CD4-positive, alpha-beta T cell (primary cell): Measurements from ENCODE around the gene DNAJC8. TPM values are rescaled to one million over a fixed set of nuclear protein-coding genes. Genes with fewer than 3 reads are reported as not detected.

Source experiments
- ATAC-seq: fragments of 200-7000 bp; cut with Tn5 transposase; one replicate; pipeline ENCODE4 v1.10.0; 2022; ENCODE audit warnings: mild to moderate bottlenecking; ENCODE audit not compliant: poor library complexity
- CTCF ChIA-PET: fragments of 350-600 bp; sonication (Branson Sonifier 250); formaldehyde crosslinking; loops from one replicate; lab custom pipeline; 2021; ENCODE audit warnings: antibody characterized with exemption, inconsistent platforms; lab: Charles Lee
- POLR2A ChIA-PET: fragments of 350-600 bp; sonication (Branson Sonifier 250); formaldehyde crosslinking; loops from one replicate; lab custom pipeline; 2021; ENCODE audit warnings: antibody characterized with exemption, inconsistent platforms; lab: Charles Lee
- DNase-seq, 14 experiments: peaks; one replicate each; pipeline ENCODE4 v3.0.0-alpha.2; 2013 to 2020; ENCODE audit warnings: mixed read lengths in 2 of 14
- H3K27ac ChIP-seq, 2 donors: one replicate each; pipeline versions ENCODE4 v1.5.1 to v1.7.0; 2013; ENCODE audit warnings: low read length in 2 of 2, low read depth in 1 of 2, mild to moderate bottlenecking in 1 of 2
- H3K27me3 ChIP-seq, 2 experiments: 1 replicate in 1 of 2; 2 replicates in 1 of 2; pipeline versions ENCODE4 v1.6.1 to v1.7.0; 2013; ENCODE audit warnings: low read length in 2 of 2, control low read depth in 1 of 2, mild to moderate bottlenecking in 1 of 2, moderate library complexity in 1 of 2; ENCODE audit not compliant: insufficient read depth in 2 of 2, control insufficient read depth in 1 of 2
- H3K36me3 ChIP-seq: one replicate; pipeline ENCODE4 v1.6.1; 2013; ENCODE audit warnings: low read length, control low read depth; ENCODE audit not compliant: insufficient read depth
- H3K4me1 ChIP-seq: one replicate; pipeline ENCODE4 v1.6.1; 2013; ENCODE audit warnings: low read length, control low read depth; ENCODE audit not compliant: insufficient read depth
- H3K4me3 ChIP-seq: one replicate; pipeline ENCODE4 v1.5.1; 2013; ENCODE audit warnings: mild to moderate bottlenecking, low read length, moderate library complexity
- H3K9me3 ChIP-seq, 2 experiments: 1 replicate in 1 of 2; 2 replicates in 1 of 2; pipeline versions ENCODE4 v1.6.1 to v1.7.0; 2013; ENCODE audit warnings: low read length in 2 of 2, mild to moderate bottlenecking in 2 of 2, control low read depth in 1 of 2, moderate library complexity in 1 of 2; ENCODE audit not compliant: control insufficient read depth in 1 of 2, insufficient read depth in 1 of 2
- H3K27ac Mint-ChIP-seq: one replicate; pipeline ENCODE4 v1.8.0; 2020; ENCODE audit warnings: mixed read lengths
- H3K27me3 Mint-ChIP-seq: one replicate; pipeline ENCODE4 v1.8.0; 2021; ENCODE audit warnings: mixed read lengths
- H3K36me3 Mint-ChIP-seq: one replicate; pipeline ENCODE4 v1.8.0; 2021; ENCODE audit warnings: low read depth, mixed read lengths
- H3K4me1 Mint-ChIP-seq: one replicate; pipeline ENCODE4 v1.8.0; 2021; ENCODE audit warnings: low read depth, mixed read lengths
- H3K4me3 Mint-ChIP-seq: one replicate; pipeline ENCODE4 v1.8.0; 2020; ENCODE audit warnings: mild to moderate bottlenecking, mixed read lengths
- H3K9me3 Mint-ChIP-seq: one replicate; pipeline ENCODE4 v1.8.0; 2020; ENCODE audit warnings: mixed read lengths
- intact Hi-C, 2 experiments: fragments of 100-400 bp; cut with DNase I in 1 of 2; cut with micrococcal nuclease in 1 of 2; formaldehyde crosslinking; loops; one replicate each; pipeline versions ENCODE4 v1.15.1 to v1.9.0; 2023 to 2025; cut with DNase I, micrococcal nuclease
- total RNA-seq, 174 experiments: library from RNA in 2 of 174; stranded (reverse) in 2 of 174; gene quantifications; one replicate each; pipeline ENCODE4 v1.2.3 and lab custom pipeline; 2021 to 2026
- TF ChIP-seq, protein P1 (sequence below): fragments of 200-600 bp; IDR thresholded peaks from one replicate; pipeline ENCODE4 v1.8.0; 2022; ENCODE audit warnings: antibody characterized with exemption, mild to moderate bottlenecking

Gene DNAJC8
- total RNA-seq, 2 experiments from 2014 or later, result 56.3 to 56.9 TPM

- H3K27me3 Mint-ChIP-seq, result peaks cover 15% of the 10 kb centered on the region
- Histone ChIP-seq H3K36me3 (no peaks in the 10 kb centered on the region), H3K4me3 (no peak overlapping the region), H3K4me1 (no peaks in the 10 kb centered on the region), H3K27me3 (no peaks in the 10 kb centered on the region), H3K27ac (no peak overlapping the region), H3K9me3 (no peaks in the 10 kb centered on the region)
- DNase-seq (no peak), ATAC-seq (no peak)
- no peaks in the 10 kb centered on the region for H3K9me3 Mint-ChIP-seq
- CTCF ChIA-PET, result interaction anchor here (0.7 to 1.1 kb wide), 2 partner anchors 40 to 264 kb away, joined by 3 read pairs; no protein-coding TSS in a partner anchor
- no peaks in the 10 kb centered on the region for H3K36me3 Mint-ChIP-seq
- no peak overlapping the region for H3K4me3 Mint-ChIP-seq
- intact Hi-C loops, result loop anchor here in 1 of 2 experiments (5.0 kb wide), 1 partner anchor 47 kb away; no protein-coding TSS in a partner anchor
- no peaks in the 10 kb centered on the region for H3K4me1 Mint-ChIP-seq
- POLR2A ChIA-PET, result no interaction called here
- no peak overlapping the region for H3K27ac Mint-ChIP-seq
- TF ChIP-seq, protein P1, sequence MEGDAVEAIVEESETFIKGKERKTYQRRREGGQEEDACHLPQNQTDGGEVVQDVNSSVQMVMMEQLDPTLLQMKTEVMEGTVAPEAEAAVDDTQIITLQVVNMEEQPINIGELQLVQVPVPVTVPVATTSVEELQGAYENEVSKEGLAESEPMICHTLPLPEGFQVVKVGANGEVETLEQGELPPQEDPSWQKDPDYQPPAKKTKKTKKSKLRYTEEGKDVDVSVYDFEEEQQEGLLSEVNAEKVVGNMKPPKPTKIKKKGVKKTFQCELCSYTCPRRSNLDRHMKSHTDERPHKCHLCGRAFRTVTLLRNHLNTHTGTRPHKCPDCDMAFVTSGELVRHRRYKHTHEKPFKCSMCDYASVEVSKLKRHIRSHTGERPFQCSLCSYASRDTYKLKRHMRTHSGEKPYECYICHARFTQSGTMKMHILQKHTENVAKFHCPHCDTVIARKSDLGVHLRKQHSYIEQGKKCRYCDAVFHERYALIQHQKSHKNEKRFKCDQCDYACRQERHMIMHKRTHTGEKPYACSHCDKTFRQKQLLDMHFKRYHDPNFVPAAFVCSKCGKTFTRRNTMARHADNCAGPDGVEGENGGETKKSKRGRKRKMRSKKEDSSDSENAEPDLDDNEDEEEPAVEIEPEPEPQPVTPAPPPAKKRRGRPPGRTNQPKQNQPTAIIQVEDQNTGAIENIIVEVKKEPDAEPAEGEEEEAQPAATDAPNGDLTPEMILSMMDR, result no peak
Observed at GRCh38 chr1:28159680-28160079, 73.1 kb downstream of the DNAJC8 start.

GRCh38 chr1:28159243-28159642 lies 73.6 kb downstream of the DNAJC8 start:
- ChIA-PET POLR2A (no interaction called here), CTCF (no interaction called here)
- no peak for ATAC-seq
- Mint-ChIP-seq H3K4me1 (no peaks in the 10 kb centered on the region), H3K27ac (no peak overlapping the region), H3K27me3 (peaks cover 15% of the 10 kb centered on the region), H3K9me3 (no peaks in the 10 kb centered on the region), H3K36me3 (no peaks in the 10 kb centered on the region), H3K4me3 (no peak overlapping the region)
- H3K27ac ChIP-seq, result no peak overlapping the region
- no peaks in the 10 kb centered on the region for H3K9me3 ChIP-seq
- intact Hi-C loops, result loop anchor here in 1 of 2 experiments (5.0 kb wide), 1 partner anchor 47 kb away; no protein-coding TSS in a partner anchor
- no peaks in the 10 kb centered on the region for H3K4me1 ChIP-seq
- DNase-seq, result no peak
- no peak overlapping the region for H3K4me3 ChIP-seq
- no peaks in the 10 kb centered on the region for H3K36me3 ChIP-seq
- TF ChIP-seq, protein P1, result no peak
- no peaks in the 10 kb centered on the region for H3K27me3 ChIP-seq

DNA sequence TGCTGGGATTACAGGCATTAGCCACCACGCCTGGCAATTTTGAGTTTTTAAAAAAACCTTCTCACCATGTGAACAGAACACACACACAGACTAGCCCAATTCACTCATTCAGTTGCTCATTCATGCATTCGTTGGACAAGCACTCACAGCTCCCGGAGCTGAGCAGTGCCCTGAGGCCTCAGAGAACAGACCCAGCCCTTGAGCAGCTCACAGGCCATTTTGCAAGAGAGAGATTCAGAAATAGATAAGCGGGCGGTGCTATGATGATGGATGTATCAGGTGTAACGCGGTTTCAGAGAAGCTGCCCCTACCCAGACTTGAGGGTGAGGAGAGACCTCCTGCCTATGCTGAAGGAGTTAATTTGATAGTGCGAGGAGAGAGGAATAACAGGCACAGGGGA lies 74.9 kb downstream of the DNAJC8 start:
- Histone ChIP-seq H3K27ac (no peak overlapping the region), H3K4me1 (no peaks in the 10 kb centered on the region), H3K4me3 (no peak overlapping the region), H3K36me3 (no peaks in the 10 kb centered on the region), H3K27me3 (no peaks in the 10 kb centered on the region), H3K9me3 (no peaks in the 10 kb centered on the region)
- Mint-ChIP-seq H3K9me3 (no peaks in the 10 kb centered on the region), H3K36me3 (no peaks in the 10 kb centered on the region), H3K27me3 (peaks cover 15% of the 10 kb centered on the region), H3K27ac (no peak overlapping the region), H3K4me1 (no peaks in the 10 kb centered on the region), H3K4me3 (no peak overlapping the region)
- intact Hi-C loops, result loop anchor here in 1 of 2 experiments (5.0 kb wide), 1 partner anchor 46 kb away; no protein-coding TSS in a partner anchor
- TF ChIP-seq, protein P1, result no peak
- CTCF ChIA-PET, result no interaction called here
- POLR2A ChIA-PET, result no interaction called here
- no peak for DNase-seq
- no peak for ATAC-seq
